Keratinocyte (primary cell): ENCODE results near the gene BAZ2B.

Source experiments
- EZH2 ChIP-seq: IDR thresholded peaks from one replicate; pipeline ENCODE4 v1.6.1; 2012; ENCODE audit warnings: inconsistent platforms, mild to moderate bottlenecking, low read length, moderate library complexity
- TF ChIP-seq, protein P1 (sequence below), 3 experiments: IDR thresholded peaks in 1 of 3; conservative IDR thresholded peaks in 1 of 3; optimal IDR thresholded peaks in 1 of 3; 2 replicates in 2 of 3; 3 replicates in 1 of 3; pipeline versions ENCODE3 to v1.5.1; 2011; ENCODE audit warnings: low read length in 3 of 3, mild to moderate bottlenecking in 3 of 3, moderate library complexity in 2 of 3, control low read depth in 1 of 3, inconsistent platforms in 1 of 3; ENCODE audit not compliant: insufficient read depth in 2 of 3; ENCODE audit errors: extremely low read depth in 1 of 3

DNA sequence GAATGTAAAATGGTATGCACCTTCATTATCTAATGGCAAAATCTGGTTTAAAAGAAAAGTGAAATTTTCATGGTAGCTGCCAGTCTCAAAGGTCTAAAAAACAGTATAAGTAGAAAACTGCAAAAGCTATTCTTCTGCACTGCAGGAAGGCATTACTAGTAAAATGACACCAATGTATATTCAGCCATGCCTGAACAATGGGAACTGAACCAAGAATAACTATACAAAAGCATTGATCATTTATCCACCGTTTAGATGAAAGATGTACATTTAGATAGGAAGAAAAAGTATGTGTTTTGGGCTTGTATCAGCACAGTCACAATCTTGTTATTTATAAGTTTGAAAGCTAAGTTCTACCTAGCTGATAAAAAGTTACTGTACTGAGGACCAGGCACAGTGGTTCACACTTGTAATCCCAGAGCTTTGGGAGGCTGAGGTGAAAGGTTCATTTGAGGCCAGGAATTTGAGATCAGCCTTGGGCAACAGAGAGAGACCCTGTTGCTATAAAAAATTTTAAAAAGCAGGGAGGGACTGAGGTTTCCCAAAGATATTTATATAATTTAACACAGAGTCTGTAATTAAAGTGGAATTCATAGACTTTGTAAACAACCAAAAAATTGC lies 166.7 kb downstream of the BAZ2B start:
- TF ChIP-seq, protein P1, sequence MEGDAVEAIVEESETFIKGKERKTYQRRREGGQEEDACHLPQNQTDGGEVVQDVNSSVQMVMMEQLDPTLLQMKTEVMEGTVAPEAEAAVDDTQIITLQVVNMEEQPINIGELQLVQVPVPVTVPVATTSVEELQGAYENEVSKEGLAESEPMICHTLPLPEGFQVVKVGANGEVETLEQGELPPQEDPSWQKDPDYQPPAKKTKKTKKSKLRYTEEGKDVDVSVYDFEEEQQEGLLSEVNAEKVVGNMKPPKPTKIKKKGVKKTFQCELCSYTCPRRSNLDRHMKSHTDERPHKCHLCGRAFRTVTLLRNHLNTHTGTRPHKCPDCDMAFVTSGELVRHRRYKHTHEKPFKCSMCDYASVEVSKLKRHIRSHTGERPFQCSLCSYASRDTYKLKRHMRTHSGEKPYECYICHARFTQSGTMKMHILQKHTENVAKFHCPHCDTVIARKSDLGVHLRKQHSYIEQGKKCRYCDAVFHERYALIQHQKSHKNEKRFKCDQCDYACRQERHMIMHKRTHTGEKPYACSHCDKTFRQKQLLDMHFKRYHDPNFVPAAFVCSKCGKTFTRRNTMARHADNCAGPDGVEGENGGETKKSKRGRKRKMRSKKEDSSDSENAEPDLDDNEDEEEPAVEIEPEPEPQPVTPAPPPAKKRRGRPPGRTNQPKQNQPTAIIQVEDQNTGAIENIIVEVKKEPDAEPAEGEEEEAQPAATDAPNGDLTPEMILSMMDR (optimal IDR thresholded peaks at IDR 0.05 in 1 of 3, IDR thresholded peaks at IDR 0.05 in 1 of 3, conservative IDR thresholded peaks at IDR 0.05 in 1 of 3; ENCODE audit: extremely low read depth in 1 of 3, insufficient read depth in 2 of 3, low read length in 3 of 3), result no peak
- no peak for TF ChIP-seq EZH2
